WTC11 (cell line): Measurements from ENCODE around the gene REL. TPM values are rescaled to one million over a fixed set of nuclear protein-coding genes. Genes with fewer than 3 reads are reported as not detected.

Experiments used
- ATAC-seq: fragments of 200-7000 bp; cut with Tn5 transposase; 2 replicates; pipeline ENCODE4 v1.10.0; 2021; ENCODE audit warnings: mild to moderate bottlenecking, moderate library complexity
- CTCF ChIA-PET: fragments of 300-600 bp; sonication (Branson Sonifier 250); formaldehyde crosslinking; loops from one replicate; lab custom pipeline; 2021; ENCODE audit warnings: antibody characterized with exemption; lab: Charles Lee
- POLR2A ChIA-PET: fragments of 350-600 bp; sonication (Branson Sonifier 250); formaldehyde crosslinking; loops from one replicate; lab custom pipeline; 2021; ENCODE audit warnings: antibody characterized with exemption; lab: Charles Lee
- DNase-seq: peaks from one replicate; pipeline ENCODE4 v3.0.0; 2021; ENCODE audit warnings: low spot score
- H3K27ac Mint-ChIP-seq: 2 replicates; pipeline ENCODE4 v1.8.0; 2021; ENCODE audit warnings: mixed read lengths
- H3K27me3 Mint-ChIP-seq: 2 replicates; pipeline ENCODE4 v1.8.0; 2021; ENCODE audit warnings: low read depth, mild to moderate bottlenecking, moderate library complexity, mixed read lengths
- H3K36me3 Mint-ChIP-seq: 2 replicates; pipeline ENCODE4 v1.8.0; 2021; ENCODE audit warnings: mixed read lengths
- H3K4me1 Mint-ChIP-seq: 2 replicates; pipeline ENCODE4 v1.8.0; 2022; ENCODE audit warnings: mixed read lengths
- H3K4me3 Mint-ChIP-seq: 2 replicates; pipeline ENCODE4 v1.8.0; 2021; ENCODE audit warnings: mild to moderate bottlenecking, moderate library complexity, mixed read lengths
- H3K9me3 Mint-ChIP-seq: 2 replicates; pipeline ENCODE4 v1.8.0; 2021; ENCODE audit warnings: mixed read lengths
- AR ChIP-seq: fragments of 250-450 bp; sonication (Bioruptor Pico); IDR thresholded peaks from 2 replicates; pipeline ENCODE4 v1.9.0; 2021; ENCODE audit warnings: mild to moderate bottlenecking
- CTCF ChIP-seq: fragments of 200-600 bp; IDR thresholded peaks from 2 replicates; pipeline ENCODE4 v1.8.0; 2022; ENCODE audit warnings: antibody characterized with exemption
- GABPB1 ChIP-seq: sonication (generic); formaldehyde crosslinking; IDR thresholded peaks from 2 replicates; pipeline ENCODE4 v1.8.1; 2023; ENCODE audit warnings: mild to moderate bottlenecking, missing genetic modification reagents
- HMGA2 ChIP-seq: fragments of 250-450 bp; sonication (Bioruptor Pico); IDR thresholded peaks from 2 replicates; pipeline ENCODE4 v1.4.0; 2021; ENCODE audit warnings: mild to moderate bottlenecking, moderate library complexity
- JAZF1 ChIP-seq: fragments of 250-450 bp; sonication (Bioruptor Pico); IDR thresholded peaks from 2 replicates; pipeline ENCODE4 v1.9.0; 2021; ENCODE audit warnings: moderate library complexity, mild to moderate bottlenecking, inconsistent platforms
- NFE2L1 ChIP-seq: sonication (generic); formaldehyde crosslinking; IDR thresholded peaks from 2 replicates; pipeline ENCODE4 v1.8.1; 2023; ENCODE audit warnings: missing genetic modification reagents
- NFYB ChIP-seq: sonication (generic); formaldehyde crosslinking; conservative IDR thresholded peaks from 2 replicates; pipeline ENCODE4 v1.8.0; 2022; ENCODE audit warnings: low read depth, missing genetic modification reagents
- NR2C2 ChIP-seq: sonication (generic); formaldehyde crosslinking; IDR thresholded peaks from 2 replicates; pipeline ENCODE4 v1.8.0; 2022; ENCODE audit warnings: mild to moderate bottlenecking, missing genetic modification reagents
- NR3C1 ChIP-seq: sonication (generic); formaldehyde crosslinking; conservative IDR thresholded peaks from 2 replicates; pipeline ENCODE4 v1.8.1; 2023; ENCODE audit warnings: low read depth, mild to moderate bottlenecking, missing genetic modification reagents
- RORB ChIP-seq: fragments of 250-450 bp; sonication (Bioruptor Pico); IDR thresholded peaks from 2 replicates; pipeline ENCODE4 v1.9.0; 2021; ENCODE audit warnings: mild to moderate bottlenecking
- SMAD3 ChIP-seq: sonication (generic); formaldehyde crosslinking; IDR thresholded peaks from 2 replicates; pipeline ENCODE4 v1.8.0; 2022; ENCODE audit warnings: missing genetic modification reagents, mild to moderate bottlenecking, borderline replicate concordance
- SP1 ChIP-seq: sonication (generic); formaldehyde crosslinking; conservative IDR thresholded peaks from 2 replicates; pipeline ENCODE4 v1.8.1; 2022; ENCODE audit warnings: missing genetic modification reagents
- TEAD4 ChIP-seq: sonication (generic); formaldehyde crosslinking; IDR thresholded peaks from 2 replicates; pipeline ENCODE4 v1.8.0; 2022; ENCODE audit warnings: mild to moderate bottlenecking, missing genetic modification reagents
- TP53 ChIP-seq: sonication (generic); formaldehyde crosslinking; IDR thresholded peaks from 2 replicates; pipeline ENCODE4 v1.8.1; 2023; ENCODE audit warnings: mild to moderate bottlenecking, missing genetic modification reagents
- ZBTB21 ChIP-seq: sonication (generic); formaldehyde crosslinking; IDR thresholded peaks from 2 replicates; pipeline ENCODE4 v1.8.1; 2023; ENCODE audit warnings: mild to moderate bottlenecking, missing genetic modification reagents, borderline replicate concordance
- ZNF219 ChIP-seq: sonication (generic); formaldehyde crosslinking; IDR thresholded peaks from 2 replicates; pipeline ENCODE4 v1.8.0; 2023; ENCODE audit warnings: missing genetic modification reagents, mild to moderate bottlenecking, borderline replicate concordance
- ZNF317 ChIP-seq: sonication (generic); formaldehyde crosslinking; IDR thresholded peaks from 2 replicates; pipeline ENCODE4 v1.8.1; 2023; ENCODE audit warnings: low read depth, mild to moderate bottlenecking, moderate library complexity, missing genetic modification reagents, borderline replicate concordance
- total RNA-seq: library from RNA; stranded (reverse); gene quantifications from 3 replicates; pipeline ENCODE4 v1.2.3, GENCODE V29; 2021
- TF ChIP-seq, protein P1 (sequence below): sonication (generic); formaldehyde crosslinking; IDR thresholded peaks from 2 replicates; pipeline ENCODE4 v1.8.1; 2022; ENCODE audit warnings: low read depth, mild to moderate bottlenecking, moderate library complexity, missing genetic modification reagents, borderline replicate concordance
- TF ChIP-seq, protein P2 (sequence below): fragments of 250-450 bp; sonication (Bioruptor Pico); IDR thresholded peaks from 2 replicates; pipeline ENCODE4 v2.1.2; 2022; ENCODE audit warnings: mild to moderate bottlenecking, moderate library complexity

REL gene
- total RNA-seq, 1 experiment from 2014 or later = 8.4 TPM

DNA sequence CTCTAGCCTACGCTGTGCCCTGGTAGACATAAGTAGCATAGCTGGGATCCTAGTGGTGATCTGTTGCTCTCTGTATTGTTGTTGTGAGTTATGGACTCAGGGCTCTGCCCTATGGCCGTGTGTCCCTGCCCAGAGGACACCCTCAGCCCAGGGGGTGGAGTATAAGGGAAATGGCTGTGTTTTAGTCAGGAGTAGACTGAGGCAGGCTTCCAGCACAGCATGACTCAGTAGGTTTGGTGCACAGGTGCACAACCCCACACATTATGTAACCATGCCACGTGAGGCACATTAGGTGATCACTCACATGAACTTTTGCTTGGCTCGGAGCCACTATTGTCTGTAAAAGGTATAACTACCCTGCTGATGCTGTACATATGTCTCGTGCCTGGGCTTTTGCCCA is 76.3 kb downstream of the REL start:
- ATAC-seq = no peak
- H3K27me3 Mint-ChIP-seq = no peaks in the 10 kb centered on the region

GRCh38 chr2:60958361-60958760 is 77.0 kb downstream of the REL start:
- no peaks in the 10 kb centered on the region for H3K4me1 Mint-ChIP-seq
- H3K4me3 Mint-ChIP-seq = no peak overlapping the region
- TF ChIP-seq SMAD3 (CRISPR knock-in tag) (no peak), ZNF219 (CRISPR knock-in tag) (no peak), GABPB1 (CRISPR knock-in tag) (no peak), SP1 (CRISPR knock-in tag) (no peak), NFYB (CRISPR knock-in tag) (no peak), TP53 (CRISPR knock-in tag) (no peak), RORB (CRISPR knock-in tag) (no peak), ZNF317 (CRISPR knock-in tag) (no peak), NR3C1 (CRISPR knock-in tag) (no peak), HMGA2 (CRISPR knock-in tag) (no peak), JAZF1 (no peak), ZBTB21 (CRISPR knock-in tag) (no peak)
- TF ChIP-seq, protein P1, sequence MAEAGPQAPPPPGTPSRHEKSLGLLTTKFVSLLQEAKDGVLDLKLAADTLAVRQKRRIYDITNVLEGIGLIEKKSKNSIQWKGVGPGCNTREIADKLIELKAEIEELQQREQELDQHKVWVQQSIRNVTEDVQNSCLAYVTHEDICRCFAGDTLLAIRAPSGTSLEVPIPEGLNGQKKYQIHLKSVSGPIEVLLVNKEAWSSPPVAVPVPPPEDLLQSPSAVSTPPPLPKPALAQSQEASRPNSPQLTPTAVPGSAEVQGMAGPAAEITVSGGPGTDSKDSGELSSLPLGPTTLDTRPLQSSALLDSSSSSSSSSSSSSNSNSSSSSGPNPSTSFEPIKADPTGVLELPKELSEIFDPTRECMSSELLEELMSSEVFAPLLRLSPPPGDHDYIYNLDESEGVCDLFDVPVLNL (CRISPR knock-in tag) = no peak
- DNase-seq = no peak
- ATAC-seq = no peak
- ChIA-PET CTCF (no interaction called here), POLR2A (no interaction called here)
- no peak overlapping the region for H3K27ac Mint-ChIP-seq
- H3K27me3 Mint-ChIP-seq = no peaks in the 10 kb centered on the region
- H3K36me3 Mint-ChIP-seq = no peaks in the 10 kb centered on the region
- H3K9me3 Mint-ChIP-seq = no peaks in the 10 kb centered on the region

More for the DNA sequence above, 76.3 kb downstream of the REL start:
- no peak overlapping the region for H3K4me3 Mint-ChIP-seq
- CTCF ChIA-PET = no interaction called here
- no peak for DNase-seq
- no peak overlapping the region for H3K27ac Mint-ChIP-seq
- TF ChIP-seq AR (CRISPR knock-in tag) = no peak
- TF ChIP-seq, protein P1 (CRISPR knock-in tag) = no peak
- no peak for TF ChIP-seq TEAD4
- TF ChIP-seq NR2C2 = no peak
- no peak for TF ChIP-seq CTCF
- TF ChIP-seq GABPB1 (CRISPR knock-in tag) = no peak
- TF ChIP-seq, protein P2, sequence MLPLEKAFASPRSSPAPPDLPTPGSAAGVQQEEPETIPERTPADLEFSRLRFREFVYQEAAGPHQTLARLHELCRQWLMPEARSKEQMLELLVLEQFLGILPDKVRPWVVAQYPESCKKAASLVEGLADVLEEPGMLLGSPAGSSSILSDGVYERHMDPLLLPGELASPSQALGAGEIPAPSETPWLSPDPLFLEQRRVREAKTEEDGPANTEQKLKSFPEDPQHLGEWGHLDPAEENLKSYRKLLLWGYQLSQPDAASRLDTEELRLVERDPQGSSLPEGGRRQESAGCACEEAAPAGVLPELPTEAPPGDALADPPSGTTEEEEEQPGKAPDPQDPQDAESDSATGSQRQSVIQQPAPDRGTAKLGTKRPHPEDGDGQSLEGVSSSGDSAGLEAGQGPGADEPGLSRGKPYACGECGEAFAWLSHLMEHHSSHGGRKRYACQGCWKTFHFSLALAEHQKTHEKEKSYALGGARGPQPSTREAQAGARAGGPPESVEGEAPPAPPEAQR (CRISPR knock-in tag) = no peak
- no peak for TF ChIP-seq NFE2L1 (CRISPR knock-in tag)
- H3K9me3 Mint-ChIP-seq = no peaks in the 10 kb centered on the region
- no peaks in the 10 kb centered on the region for H3K4me1 Mint-ChIP-seq
- POLR2A ChIA-PET = no interaction called here
- no peaks in the 10 kb centered on the region for H3K36me3 Mint-ChIP-seq
